HEK293 (cell line): Measurements from ENCODE around the gene CDHR5.

Source experiments
- CTCF ChIA-PET: fragments of 350-600 bp; formaldehyde crosslinking; extraction: SDS; loops from one replicate; lab custom pipeline; 2021; ENCODE audit warnings: antibody characterized with exemption; lab: Yijun Ruan, JAX
- POLR2A ChIA-PET: fragments of 300-600 bp; formaldehyde crosslinking; extraction: SDS; loops from one replicate; lab custom pipeline; 2020; ENCODE audit warnings: antibody characterized with exemption, inconsistent platforms; lab: Yijun Ruan, JAX
- H3K27ac ChIP-seq: fragments of 200-500 bp; sonication (Bioruptor generic); 2 replicates; pipeline ENCODE4 v1.5.1; 2014; ENCODE audit warnings: low read depth, low read length, control low read depth, inconsistent platforms; ENCODE audit errors: extremely low read depth
- H3K36me3 ChIP-seq, 2 experiments: fragments of 200-500 bp in 1 of 2; sonication (Bioruptor generic) in 1 of 2; 1 replicate in 1 of 2; 2 replicates in 1 of 2; pipeline ENCODE4 v1.5.1; 2014 to 2017; ENCODE audit warnings: inconsistent platforms in 2 of 2, low read length in 2 of 2; ENCODE audit not compliant: control insufficient read depth in 2 of 2, insufficient read depth in 1 of 2
- H3K4me1 ChIP-seq: fragments of 200-500 bp; sonication (Bioruptor generic); 2 replicates; pipeline ENCODE4 v1.5.1; 2014; ENCODE audit warnings: mild to moderate bottlenecking, low read length, inconsistent platforms; ENCODE audit not compliant: control insufficient read depth, insufficient read depth
- H3K4me3 ChIP-seq: 2 replicates; pipeline ENCODE4 v1.5.1; 2011; ENCODE audit warnings: low read depth, mild to moderate bottlenecking, control low read depth, low read length, moderate library complexity
- H3K9me3 ChIP-seq: fragments of 200-500 bp; sonication (Bioruptor generic); 2 replicates; pipeline ENCODE4 v1.5.1; 2014; ENCODE audit warnings: low read depth, low read length, inconsistent platforms; ENCODE audit not compliant: control insufficient read depth, insufficient read depth
- BCL6B ChIP-seq: fragments of 450-650 bp; formaldehyde crosslinking; IDR thresholded peaks from 2 replicates; pipeline ENCODE4 v1.5.1; 2017; ENCODE audit warnings: missing biosample characterization, missing genetic modification characterization
- ELK4 ChIP-seq: IDR thresholded peaks from 2 replicates; pipeline ENCODE4 v1.6.1; 2011; ENCODE audit warnings: mild to moderate bottlenecking, low read depth, low read length, borderline replicate concordance
- GFI1B ChIP-seq: fragments of 450-650 bp; formaldehyde crosslinking; IDR thresholded peaks from 2 replicates; pipeline ENCODE4 v1.5.1; 2016; ENCODE audit warnings: missing biosample characterization, missing genetic modification characterization
- GLIS1 ChIP-seq: fragments of 450-650 bp; formaldehyde crosslinking; IDR thresholded peaks from 2 replicates; pipeline ENCODE4 v1.5.1; 2016; ENCODE audit warnings: missing biosample characterization, missing genetic modification characterization
- GLIS2 ChIP-seq: fragments of 450-650 bp; formaldehyde crosslinking; IDR thresholded peaks from 2 replicates; pipeline ENCODE4 v1.5.1; 2016; ENCODE audit warnings: missing biosample characterization, missing genetic modification characterization
- KLF9 ChIP-seq: fragments of 450-650 bp; formaldehyde crosslinking; IDR thresholded peaks from 2 replicates; pipeline ENCODE4 v1.5.1; 2016; ENCODE audit warnings: missing biosample characterization, missing genetic modification characterization, low read depth
- PBX3 ChIP-seq: sonication (generic); formaldehyde crosslinking; IDR thresholded peaks from 2 replicates; pipeline ENCODE4 v1.8.1; 2022; ENCODE audit warnings: mild to moderate bottlenecking, moderate library complexity, missing genetic modification reagents
- WT1 ChIP-seq: fragments of 450-650 bp; formaldehyde crosslinking; IDR thresholded peaks from 2 replicates; pipeline ENCODE4 v1.5.1; 2016; ENCODE audit warnings: missing biosample characterization, missing genetic modification characterization
- ZBTB10 ChIP-seq: fragments of 450-650 bp; formaldehyde crosslinking; IDR thresholded peaks from 2 replicates; pipeline ENCODE4 v1.5.1; 2016; ENCODE audit warnings: missing biosample characterization, missing genetic modification characterization
- ZFP3 ChIP-seq: fragments of 450-650 bp; formaldehyde crosslinking; IDR thresholded peaks from 2 replicates; pipeline ENCODE4 v1.5.1; 2016; ENCODE audit warnings: low read depth, missing biosample characterization, missing genetic modification characterization
- ZNF16 ChIP-seq: fragments of 450-650 bp; formaldehyde crosslinking; IDR thresholded peaks from 2 replicates; pipeline ENCODE4 v1.5.1; 2016; ENCODE audit warnings: low read depth, missing biosample characterization, missing genetic modification characterization
- ZNF169 ChIP-seq: fragments of 450-650 bp; formaldehyde crosslinking; IDR thresholded peaks from 2 replicates; pipeline ENCODE4 v1.5.1; 2016; ENCODE audit warnings: missing biosample characterization, missing genetic modification characterization
- ZNF292 ChIP-seq: fragments of 450-650 bp; formaldehyde crosslinking; IDR thresholded peaks from 2 replicates; pipeline ENCODE4 v1.5.1; 2016; ENCODE audit warnings: low read depth, missing biosample characterization, missing genetic modification characterization, borderline replicate concordance
- ZNF362 ChIP-seq: fragments of 450-650 bp; formaldehyde crosslinking; IDR thresholded peaks from 2 replicates; pipeline ENCODE4 v1.5.1; 2016; ENCODE audit warnings: missing biosample characterization, missing genetic modification characterization
- ZNF391 ChIP-seq: fragments of 450-650 bp; formaldehyde crosslinking; IDR thresholded peaks from 2 replicates; pipeline ENCODE4 v1.5.1; 2016; ENCODE audit warnings: low read depth, missing biosample characterization, missing genetic modification characterization, borderline replicate concordance
- ZNF398 ChIP-seq: fragments of 450-650 bp; formaldehyde crosslinking; IDR thresholded peaks from 2 replicates; pipeline ENCODE4 v1.5.1; 2017; ENCODE audit warnings: missing biosample characterization, missing genetic modification characterization
- ZNF426 ChIP-seq: fragments of 450-650 bp; formaldehyde crosslinking; IDR thresholded peaks from 2 replicates; pipeline ENCODE4 v1.5.1; 2017; ENCODE audit warnings: missing biosample characterization, missing genetic modification characterization, mild to moderate bottlenecking, inconsistent platforms, moderate library complexity
- ZNF747 ChIP-seq: fragments of 450-650 bp; formaldehyde crosslinking; IDR thresholded peaks from 2 replicates; pipeline ENCODE4 v1.5.1; 2016; ENCODE audit warnings: missing biosample characterization, missing genetic modification characterization

CDHR5 gene

GRCh38 chr11:637593-638521, 13.1 kb upstream of the CDHR5 start:
- no peak overlapping the region for H3K27ac ChIP-seq
- ChIA-PET POLR2A (no interaction called here), CTCF (no interaction called here)

GRCh38 chr11:637333-637592, 12.5 kb upstream of the CDHR5 start:
- Histone ChIP-seq H3K4me1 (no peaks in the 10 kb centered on the region), H3K36me3 (peaks cover 0 to 28% of the 10 kb centered on the region in 2 experiments; a peak in 1 of 3 replicates), H3K9me3 (no peaks in the 10 kb centered on the region), H3K4me3 (no peak overlapping the region), H3K27ac (no peak overlapping the region)
- CTCF ChIA-PET: no interaction called here
- no peak for TF ChIP-seq GFI1B (tag by site-specific recombination)
- no peak for TF ChIP-seq ZNF426 (tag by site-specific recombination)
- no peak for TF ChIP-seq GLIS2 (tag by site-specific recombination)
- no peak for TF ChIP-seq ZNF391 (tag by site-specific recombination)
- POLR2A ChIA-PET: no interaction called here

More at GRCh38 chr11:637593-638521, 13.1 kb upstream of the CDHR5 start:
- Histone ChIP-seq H3K4me1 (no peaks in the 10 kb centered on the region), H3K9me3 (no peaks in the 10 kb centered on the region), H3K4me3 (no peak overlapping the region), H3K36me3 (peaks cover 0 to 33% of the 10 kb centered on the region in 2 experiments; a peak in 1 of 3 replicates)
- TF ChIP-seq ZNF398 (0 out of 2 replicates have a peak, but pooled peaks have one; percentile 27), ZNF362 (tag by site-specific recombination) (no peak), GLIS1 (tag by site-specific recombination) (0 out of 2 replicates have a peak, but pooled peaks have one; percentile 5)

- H3K4me3 ChIP-seq: no peak within 1 kb of the TSS
- no peak within 1 kb of the TSS for H3K27ac ChIP-seq
- ChIA-PET POLR2A (no interaction called here), CTCF (interaction anchor here (0.6 kb wide), 1 partner anchor 189 kb away, joined by 3 read pairs; no protein-coding TSS in a partner anchor)
- no peaks in the 10 kb centered on the region for H3K9me3 ChIP-seq
- TF ChIP-seq BCL6B (tag by site-specific recombination) (no peak), GLIS2 (tag by site-specific recombination) (no peak), ZNF169 (tag by site-specific recombination) (no peak), ZNF747 (no peak), GFI1B (tag by site-specific recombination) (no peak), PBX3 (no peak), ZNF16 (tag by site-specific recombination) (no peak), WT1 (tag by site-specific recombination) (no peak), ZFP3 (tag by site-specific recombination) (no peak), ZNF292 (tag by site-specific recombination) (no peak), ELK4 (no peak), ZBTB10 (no peak), KLF9 (tag by site-specific recombination) (no peak)
- H3K36me3 ChIP-seq: peaks cover 0 to 22% of the 10 kb centered on the region in 2 experiments; a peak in 2 of 3 replicates
- H3K4me1 ChIP-seq: no peaks in the 10 kb centered on the region
These were observed 12.0 kb upstream of the CDHR5 start, which contains the start of gene DRD4 for GRCh38 chr11:636511-637332. TSS of gene DRD4 (plus strand) at chr11:637269. CDS start at chr11:637305, 36 bp downstream.
